ENCODE results near the gene EMC9.

DNA sequence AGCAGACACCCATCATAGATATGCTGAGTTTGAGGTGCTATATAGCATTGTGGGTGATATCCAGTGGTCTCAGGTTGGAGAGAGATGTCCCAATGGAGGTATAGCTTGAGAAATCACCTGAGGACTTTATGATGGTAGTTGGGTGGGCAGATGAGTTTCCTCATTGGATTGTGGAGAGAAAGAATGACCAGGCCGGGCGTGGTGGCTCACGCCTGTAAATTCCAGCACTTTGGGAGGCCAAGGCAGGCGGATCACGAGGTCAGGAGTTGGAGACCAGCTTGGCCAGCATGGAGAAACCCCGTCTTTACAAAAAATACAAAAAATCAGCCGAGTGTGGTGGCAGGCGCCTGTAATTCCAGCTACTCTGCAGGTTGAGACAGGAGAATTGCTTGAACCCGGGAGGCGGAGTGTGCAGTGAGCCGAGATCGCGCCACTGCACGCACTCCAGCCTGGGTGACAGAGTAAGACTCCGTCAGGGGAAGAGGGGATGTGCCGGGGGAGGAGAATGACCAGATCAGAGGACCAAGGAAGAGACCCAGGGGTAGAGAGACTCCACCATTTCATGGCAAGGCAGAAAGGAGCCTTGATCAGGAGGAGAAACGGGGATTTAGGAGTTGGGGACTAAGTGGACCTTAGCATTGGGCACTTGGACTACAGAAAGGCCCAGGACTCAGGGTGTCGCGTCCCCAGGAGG, 48.0 kb downstream of the EMC9 start:
- TF ChIP-seq POLR2A (IDR thresholded peaks at IDR 0.05; ENCODE audit: control extremely low read depth in 1 of 2, low read depth in 2 of 2, low read length in 2 of 2) (no peak), JUND (IDR thresholded peaks at IDR 0.05; ENCODE audit: low read length) (no peak), JUN (IDR thresholded peaks at IDR 0.05; ENCODE audit: low read depth, low read length) (no peak), POLR2AphosphoS5 (IDR thresholded peaks at IDR 0.05; ENCODE audit: low read depth, low read length) (no peak), SUZ12 (IDR thresholded peaks at IDR 0.05; ENCODE audit: low read length) (no peak), NRF1 (IDR thresholded peaks at IDR 0.05; ENCODE audit: low read depth, low read length) (no peak), CEBPB (IDR thresholded peaks at IDR 0.05; ENCODE audit: low read depth, low read length) (no peak), TEAD4 (IDR thresholded peaks at IDR 0.05; ENCODE audit: low read depth, low read length) (no peak), RAD21 (IDR thresholded peaks at IDR 0.05 in 1 of 2, conservative IDR thresholded peaks at IDR 0.05 in 1 of 2; ENCODE audit: low read depth in 2 of 2, low read length in 2 of 2) (no peak)
- TF ChIP-seq, protein P1, sequence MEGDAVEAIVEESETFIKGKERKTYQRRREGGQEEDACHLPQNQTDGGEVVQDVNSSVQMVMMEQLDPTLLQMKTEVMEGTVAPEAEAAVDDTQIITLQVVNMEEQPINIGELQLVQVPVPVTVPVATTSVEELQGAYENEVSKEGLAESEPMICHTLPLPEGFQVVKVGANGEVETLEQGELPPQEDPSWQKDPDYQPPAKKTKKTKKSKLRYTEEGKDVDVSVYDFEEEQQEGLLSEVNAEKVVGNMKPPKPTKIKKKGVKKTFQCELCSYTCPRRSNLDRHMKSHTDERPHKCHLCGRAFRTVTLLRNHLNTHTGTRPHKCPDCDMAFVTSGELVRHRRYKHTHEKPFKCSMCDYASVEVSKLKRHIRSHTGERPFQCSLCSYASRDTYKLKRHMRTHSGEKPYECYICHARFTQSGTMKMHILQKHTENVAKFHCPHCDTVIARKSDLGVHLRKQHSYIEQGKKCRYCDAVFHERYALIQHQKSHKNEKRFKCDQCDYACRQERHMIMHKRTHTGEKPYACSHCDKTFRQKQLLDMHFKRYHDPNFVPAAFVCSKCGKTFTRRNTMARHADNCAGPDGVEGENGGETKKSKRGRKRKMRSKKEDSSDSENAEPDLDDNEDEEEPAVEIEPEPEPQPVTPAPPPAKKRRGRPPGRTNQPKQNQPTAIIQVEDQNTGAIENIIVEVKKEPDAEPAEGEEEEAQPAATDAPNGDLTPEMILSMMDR (IDR thresholded peaks at IDR 0.05; ENCODE audit: control extremely low read depth in 1 of 3, insufficient read depth in 1 of 3, low read depth in 1 of 3, low read length in 3 of 3) = no peak

Measured in H1 (cell line).